GM19023 (cell line): ENCODE results near the gene DNAJC4.

Experiments used
- ATAC-seq: cut with Tn5 transposase; IDR thresholded peaks from one replicate; pipeline ENCODE4 v1.9.1; 2021; ENCODE audit warnings: mild to moderate bottlenecking, moderate library complexity; ENCODE audit not compliant: unreplicated experiment

The DNAJC4 gene

GRCh38 chr11:64208086-64208795, 22.1 kb upstream of the DNAJC4 start:
- no peak for ATAC-seq

- no peak for ATAC-seq
These were observed 21.4 kb upstream of the DNAJC4 start for GRCh38 chr11:64208796-64209562.

GRCh38 chr11:64209563-64209843, 20.8 kb upstream of the DNAJC4 start:
- no peak for ATAC-seq

GRCh38 chr11:64210301-64211020, 19.9 kb upstream of the DNAJC4 start:
- no peak for ATAC-seq

GRCh38 chr11:64211181-64211872, 19.0 kb upstream of the DNAJC4 start:
- ATAC-seq: no peak

- no peak for ATAC-seq
These were observed 13.5 kb upstream of the DNAJC4 start for GRCh38 chr11:64216879-64217278.

GRCh38 chr11:64218628-64219353, 11.6 kb upstream of the DNAJC4 start:
- no peak for ATAC-seq

- no peak for ATAC-seq
These were observed 11.0 kb upstream of the DNAJC4 start for GRCh38 chr11:64219354-64219684.

- ATAC-seq: no peak
These were observed 10.6 kb upstream of the DNAJC4 start for GRCh38 chr11:64219755-64220154.

- no peak for ATAC-seq
These were observed 10.1 kb upstream of the DNAJC4 start for GRCh38 chr11:64220271-64220670.

- no peak for ATAC-seq
These were observed 9.6 kb upstream of the DNAJC4 start for GRCh38 chr11:64220798-64221197.

GRCh38 chr11:64222651-64223000, 7.7 kb upstream of the DNAJC4 start:
- no peak for ATAC-seq

- no peak for ATAC-seq
These were observed 7.2 kb upstream of the DNAJC4 start for GRCh38 chr11:64223001-64223651.

GRCh38 chr11:64224151-64224890, 6.0 kb upstream of the DNAJC4 start:
- no peak for ATAC-seq

GRCh38 chr11:64224891-64225607, 5.3 kb upstream of the DNAJC4 start:
- ATAC-seq: no peak

GRCh38 chr11:64225608-64226506, 4.5 kb upstream of the DNAJC4 start, which contains the start of the genes NUDT22 and TRPT1:
NUDT22 (plus strand) TSS chr11:64226274; CDS start chr11:64226653, 379 bp downstream.
TRPT1 (minus strand) TSS chr11:64226186; CDS start chr11:64225860, 326 bp downstream.
- ATAC-seq: peak; percentile 51

GRCh38 chr11:64226507-64227051, 3.8 kb upstream of the DNAJC4 start:
- ATAC-seq: no peak
